Gastrocnemius medialis (tissue), 4 donors: ENCODE data around the gene DDX41.

Experiments
- CTCF ChIP-seq, 5 experiments: fragments of 450-650 bp in 3 of 5; fragments of 200-600 bp in 2 of 5; sonication (generic) in 2 of 5; IDR thresholded peaks in 4 of 5; conservative IDR thresholded peaks in 1 of 5; 1 replicate in 4 of 5; 2 replicates in 1 of 5; pipeline ENCODE4 v1.5.1; 2016 to 2019; ENCODE audit warnings: antibody characterized with exemption in 5 of 5, mild to moderate bottlenecking in 3 of 5, moderate library complexity in 3 of 5
- POLR2A ChIP-seq, 2 donors: fragments of 450-650 bp; IDR thresholded peaks; one replicate each; pipeline ENCODE4 v1.6.1; 2017; ENCODE audit warnings: antibody characterized with exemption in 2 of 2, mild to moderate bottlenecking in 2 of 2, moderate library complexity in 2 of 2

DNA sequence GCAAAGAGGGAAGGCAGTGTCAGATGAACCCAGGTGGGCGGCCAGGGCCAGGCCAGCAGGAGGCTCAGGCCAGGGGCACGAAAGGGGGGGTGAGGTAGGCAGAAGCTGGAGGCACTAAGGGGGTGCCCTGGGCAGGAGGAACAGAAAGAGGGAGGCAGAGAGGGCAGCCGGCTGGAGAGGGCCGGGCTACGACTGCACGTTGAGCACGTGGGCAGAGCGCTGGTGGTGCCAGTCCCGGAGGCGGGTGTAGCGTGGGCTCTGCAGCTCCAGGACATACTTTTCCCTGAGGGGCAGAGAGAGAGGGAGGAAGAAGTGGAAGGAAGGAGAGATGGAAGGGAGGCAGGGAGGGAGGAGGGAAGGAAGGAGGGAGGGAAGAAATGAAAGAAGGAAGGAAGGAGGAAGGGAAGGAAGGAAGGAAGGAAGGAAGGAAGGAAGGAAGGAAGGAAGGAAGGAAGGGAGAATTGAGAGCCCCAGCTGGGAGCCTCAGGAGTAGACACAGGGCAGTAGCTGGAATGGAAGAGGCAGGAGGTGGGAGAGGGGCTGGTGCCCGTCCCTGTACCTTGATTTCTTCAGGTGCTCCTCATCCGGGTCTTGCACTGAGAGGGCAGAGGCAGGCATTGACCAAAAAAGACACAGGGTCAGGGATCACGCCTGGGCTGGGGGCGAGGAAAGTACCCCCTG is 26.3 kb downstream of the DDX41 start:
- no peak for TF ChIP-seq CTCF (IDR thresholded peaks at IDR 0.05 in 4 of 5, conservative IDR thresholded peaks at IDR 0.05 in 1 of 5)
- no peak for TF ChIP-seq POLR2A (IDR thresholded peaks at IDR 0.05)
